ENCODE measurements around the gene KRT77.

Gene KRT77

GRCh38 chr12:52689936-52690335 is 13.4 kb downstream of the KRT77 start:
- H3K36me3 ChIP-seq (ENCODE audit: control insufficient read depth in 2 of 2, insufficient read depth in 1 of 2, low read length in 2 of 2), result no peaks in the 10 kb centered on the region
- TF ChIP-seq ZNF274 (IDR thresholded peaks at IDR 0.05; ENCODE audit: low read length) (no peak), ZNF274 (tag by site-specific recombination; IDR thresholded peaks at IDR 0.05; ENCODE audit: borderline replicate concordance) (no peak), ZNF777 (tag by site-specific recombination; IDR thresholded peaks at IDR 0.05; ENCODE audit: borderline replicate concordance) (no peak), ZXDB (tag by site-specific recombination; IDR thresholded peaks at IDR 0.05) (no peak), ZSCAN4 (tag by site-specific recombination; IDR thresholded peaks at IDR 0.05) (no peak), ZNF518A (tag by site-specific recombination; conservative IDR thresholded peaks at IDR 0.05; ENCODE audit: low read depth) (no peak), FEZF1 (tag by site-specific recombination; IDR thresholded peaks at IDR 0.05) (no peak), ZNF214 (tag by site-specific recombination; IDR thresholded peaks at IDR 0.05; ENCODE audit: borderline replicate concordance) (no peak), PBX3 (CRISPR knock-in tag; IDR thresholded peaks at IDR 0.05) (no peak), ZNF202 (tag by site-specific recombination; IDR thresholded peaks at IDR 0.05; ENCODE audit: borderline replicate concordance) (no peak), HOXD13 (CRISPR knock-in tag; IDR thresholded peaks at IDR 0.05; ENCODE audit: borderline replicate concordance) (no peak), SP3 (tag by site-specific recombination; IDR thresholded peaks at IDR 0.05) (no peak), ZSCAN23 (tag by site-specific recombination; IDR thresholded peaks at IDR 0.05) (no peak)
- CTCF ChIA-PET, result interaction anchor here (0.6 to 1.1 kb wide), 5 partner anchors 85 to 548 kb away, joined by 3 to 5 read pairs (median 3); partner anchors contain the start of gene KRT71
- no peak overlapping the region for H3K4me3 ChIP-seq (ENCODE audit: low read depth, low read length)
- H3K9me3 ChIP-seq (ENCODE audit: control insufficient read depth, insufficient read depth, low read depth, low read length), result no peaks in the 10 kb centered on the region
- H3K27ac ChIP-seq (ENCODE audit: extremely low read depth, low read depth, low read length), result no peak overlapping the region
- no peaks in the 10 kb centered on the region for H3K4me1 ChIP-seq (ENCODE audit: control insufficient read depth, insufficient read depth, low read length)
- POLR2A ChIA-PET, result no interaction called here

GRCh38 chr12:52689239-52689638 is 14.1 kb downstream of the KRT77 start:
- Histone ChIP-seq H3K4me1 (ENCODE audit: control insufficient read depth, insufficient read depth, low read length) (no peaks in the 10 kb centered on the region), H3K9me3 (ENCODE audit: control insufficient read depth, insufficient read depth, low read depth, low read length) (no peaks in the 10 kb centered on the region), H3K27ac (ENCODE audit: extremely low read depth, low read depth, low read length) (no peak overlapping the region), H3K36me3 (ENCODE audit: control insufficient read depth in 2 of 2, insufficient read depth in 1 of 2, low read length in 2 of 2) (no peaks in the 10 kb centered on the region), H3K4me3 (ENCODE audit: low read depth, low read length) (no peak overlapping the region)
- CTCF ChIA-PET, result interaction anchor here (0.6 to 0.7 kb wide), 2 partner anchors 86 to 547 kb away, joined by 3 read pairs; no protein-coding TSS in a partner anchor
- POLR2A ChIA-PET, result no interaction called here
- no peak for TF ChIP-seq ZNF521 (tag by site-specific recombination; IDR thresholded peaks at IDR 0.05)
- no peak for TF ChIP-seq ZNF169 (tag by site-specific recombination; IDR thresholded peaks at IDR 0.05)
- peak; percentile 67 for TF ChIP-seq ZNF513 (tag by site-specific recombination; IDR thresholded peaks at IDR 0.05)
- peak; percentile 19; the same call in 1 of the 2 replicates for TF ChIP-seq ZNF366 (tag by site-specific recombination; conservative IDR thresholded peaks at IDR 0.05)
- TF ChIP-seq ZNF133 (tag by site-specific recombination; IDR thresholded peaks at IDR 0.05), result no peak
- no peak for TF ChIP-seq OVOL3 (tag by site-specific recombination; IDR thresholded peaks at IDR 0.05)
- no peak for TF ChIP-seq RBAK (tag by site-specific recombination; IDR thresholded peaks at IDR 0.05)
- no peak for TF ChIP-seq ZNF677 (tag by site-specific recombination; IDR thresholded peaks at IDR 0.05)
- no peak for TF ChIP-seq ZBTB26 (tag by site-specific recombination; optimal IDR thresholded peaks at IDR 0.05)
- TF ChIP-seq ZNF248 (tag by site-specific recombination; IDR thresholded peaks at IDR 0.05), result no peak
- no peak for TF ChIP-seq ZNF302 (tag by site-specific recombination; IDR thresholded peaks at IDR 0.05; ENCODE audit: low read depth)
- TF ChIP-seq ZNF18 (tag by site-specific recombination; IDR thresholded peaks at IDR 0.05), result no peak

Data from HEK293 (cell line).